OCI-LY7 (cell line): ENCODE data around the gene ABCA13. TPM values are rescaled to one million over a fixed set of nuclear protein-coding genes. Genes with fewer than 3 reads are reported as not detected.

Experiments
- BruUV-seq: library from RNA; stranded (reverse); fragments of 400-500 nt; replicated peaks from 2 replicates; lab custom pipeline; 2021; lab: Mats Ljungman, UMichigan
- CTCF ChIA-PET: fragments of 300-600 bp; sonication (Branson Sonifier 250); formaldehyde crosslinking; loops from one replicate; lab custom pipeline; 2022; ENCODE audit warnings: antibody characterized with exemption; ENCODE audit not compliant: unreplicated experiment; lab: Charles Lee
- POLR2A ChIA-PET: fragments of 300-600 bp; sonication (Branson Sonifier 250); formaldehyde crosslinking; loops from one replicate; lab custom pipeline; 2022; ENCODE audit warnings: antibody characterized with exemption; lab: Charles Lee
- DNase-seq: peaks from one replicate; pipeline ENCODE4 v3.0.0-alpha.2; 2015; ENCODE audit warnings: low spot score
- H2AFZ ChIP-seq: fragments of 200-600 bp; sonication (generic), shearing (Covaris generic); 2 replicates; pipeline ENCODE4 v1.6.1; 2014; ENCODE audit warnings: mild to moderate bottlenecking, antibody characterized with exemption, low read length, moderate library complexity
- H3K27ac ChIP-seq: fragments of 200-600 bp; sonication (generic); 2 replicates; pipeline ENCODE4 v1.5.1; 2014; ENCODE audit warnings: mixed run types, low read depth, mild to moderate bottlenecking, moderate library complexity, low read length, inconsistent platforms; ENCODE audit not compliant: poor library complexity, severe bottlenecking
- H3K36me3 ChIP-seq: fragments of 200-600 bp; sonication (generic); 2 replicates; pipeline ENCODE4 v1.6.1; 2014; ENCODE audit warnings: mild to moderate bottlenecking, antibody characterized with exemption, low read length, moderate library complexity, mixed read lengths; ENCODE audit not compliant: insufficient read depth
- H3K4me1 ChIP-seq: fragments of 200-600 bp; sonication (generic); 2 replicates; pipeline ENCODE4 v1.5.1; 2014; ENCODE audit warnings: mild to moderate bottlenecking, low read length; ENCODE audit not compliant: insufficient read depth, poor library complexity, severe bottlenecking
- H3K4me2 ChIP-seq: fragments of 200-600 bp; sonication (generic); 2 replicates; pipeline ENCODE4 v1.6.1; 2014; ENCODE audit warnings: mild to moderate bottlenecking, low read length
- H3K4me3 ChIP-seq: fragments of 200-600 bp; sonication (generic); 2 replicates; pipeline ENCODE4 v1.5.1; 2014; ENCODE audit warnings: mild to moderate bottlenecking, low read depth, low read length; ENCODE audit not compliant: poor library complexity, severe bottlenecking
- H3K79me2 ChIP-seq: fragments of 200-600 bp; sonication (generic); 2 replicates; pipeline ENCODE4 v1.6.1; 2016; ENCODE audit warnings: low read depth, mild to moderate bottlenecking, low read length, moderate library complexity, mixed read lengths; ENCODE audit not compliant: insufficient read depth
- H3K9me2 ChIP-seq: fragments of 200-600 bp; sonication (generic); 2 replicates; pipeline ENCODE4 v1.6.1; 2016; ENCODE audit warnings: mild to moderate bottlenecking, low read length, mixed read lengths; ENCODE audit not compliant: insufficient read depth
- H3K9me3 ChIP-seq: fragments of 200-600 bp; sonication (generic); 2 replicates; pipeline ENCODE4 v1.6.1; 2014; ENCODE audit warnings: mild to moderate bottlenecking, mixed run types, low read length, mixed read lengths
- H4K20me1 ChIP-seq: fragments of 200-600 bp; sonication (generic); 2 replicates; pipeline ENCODE4 v1.6.1; 2014; ENCODE audit warnings: mild to moderate bottlenecking, antibody characterized with exemption, low read length, moderate library complexity, mixed read lengths; ENCODE audit not compliant: insufficient read depth
- EZH2phosphoT487 ChIP-seq: fragments of 200-600 bp; sonication (generic); IDR thresholded peaks from 2 replicates; pipeline ENCODE4 v1.6.1; 2018; ENCODE audit warnings: low read depth, borderline replicate concordance, mild to moderate bottlenecking, mixed run types, antibody characterized with exemption, low read length, moderate library complexity, mixed read lengths
- intact Hi-C: fragments of 100-400 bp; cut with micrococcal nuclease; formaldehyde crosslinking; loops from one replicate; pipeline ENCODE4 v1.10.0; 2022; ENCODE audit not compliant: unreplicated experiment
- total RNA-seq, 2 experiments: library from RNA; depleted of rRNA in 1 of 2; stranded (reverse); fragments of >200 nt in 1 of 2; shearing (Covaris generic) in 1 of 2; gene quantifications; 2 replicates each; pipeline ENCODE4 v1.2.3, GENCODE V29; 2014 to 2022
- TF ChIP-seq, protein P1 (sequence below): fragments of 200-600 bp; sonication (generic); conservative IDR thresholded peaks from 2 replicates; pipeline ENCODE4 v1.5.1; 2014; ENCODE audit warnings: mild to moderate bottlenecking, antibody characterized with exemption, low read length, moderate library complexity, mixed read lengths

Gene ABCA13
- total RNA-seq, 2 experiments from 2014 or later = not detected

GRCh38 chr7:48363174-48363573, 191.9 kb downstream of the ABCA13 start:
- CTCF ChIA-PET = no interaction called here
- Histone ChIP-seq H3K9me3 (no peaks in the 10 kb centered on the region), H3K4me2 (no peak overlapping the region), H3K27ac (no peak overlapping the region), H4K20me1 (no peaks in the 10 kb centered on the region), H3K79me2 (no peaks in the 10 kb centered on the region), H3K9me2 (no peaks in the 10 kb centered on the region), H3K36me3 (no peaks in the 10 kb centered on the region), H2AFZ (no peak overlapping the region), H3K4me1 (no peaks in the 10 kb centered on the region), H3K4me3 (no peak overlapping the region)
- DNase-seq = no peak
- no TSS peak for BruUV-seq
- TF ChIP-seq, protein P1, sequence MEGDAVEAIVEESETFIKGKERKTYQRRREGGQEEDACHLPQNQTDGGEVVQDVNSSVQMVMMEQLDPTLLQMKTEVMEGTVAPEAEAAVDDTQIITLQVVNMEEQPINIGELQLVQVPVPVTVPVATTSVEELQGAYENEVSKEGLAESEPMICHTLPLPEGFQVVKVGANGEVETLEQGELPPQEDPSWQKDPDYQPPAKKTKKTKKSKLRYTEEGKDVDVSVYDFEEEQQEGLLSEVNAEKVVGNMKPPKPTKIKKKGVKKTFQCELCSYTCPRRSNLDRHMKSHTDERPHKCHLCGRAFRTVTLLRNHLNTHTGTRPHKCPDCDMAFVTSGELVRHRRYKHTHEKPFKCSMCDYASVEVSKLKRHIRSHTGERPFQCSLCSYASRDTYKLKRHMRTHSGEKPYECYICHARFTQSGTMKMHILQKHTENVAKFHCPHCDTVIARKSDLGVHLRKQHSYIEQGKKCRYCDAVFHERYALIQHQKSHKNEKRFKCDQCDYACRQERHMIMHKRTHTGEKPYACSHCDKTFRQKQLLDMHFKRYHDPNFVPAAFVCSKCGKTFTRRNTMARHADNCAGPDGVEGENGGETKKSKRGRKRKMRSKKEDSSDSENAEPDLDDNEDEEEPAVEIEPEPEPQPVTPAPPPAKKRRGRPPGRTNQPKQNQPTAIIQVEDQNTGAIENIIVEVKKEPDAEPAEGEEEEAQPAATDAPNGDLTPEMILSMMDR = no peak
- TF ChIP-seq EZH2phosphoT487 = no peak
- POLR2A ChIA-PET = no interaction called here
- intact Hi-C loops = no loop called here

DNA sequence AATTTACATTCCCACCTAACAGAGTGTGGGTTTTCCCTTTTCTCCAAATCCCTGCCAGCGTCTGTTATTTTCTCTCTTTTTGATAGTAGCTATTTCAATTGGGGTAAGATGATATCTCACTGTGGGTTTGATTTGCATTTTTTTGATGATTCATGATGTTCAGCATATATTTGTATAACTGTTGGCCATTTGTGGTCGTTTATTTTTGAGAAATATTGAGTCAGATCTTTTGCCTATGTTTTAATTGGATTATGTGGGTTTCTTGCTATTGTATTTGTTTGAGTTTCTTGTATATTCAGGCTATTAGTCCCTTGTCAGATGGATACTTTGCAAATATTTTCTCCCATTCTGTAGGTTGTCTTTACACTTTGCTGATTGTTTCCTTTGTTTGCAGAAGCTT, 193.8 kb downstream of the ABCA13 start:
- no peak for DNase-seq
- Histone ChIP-seq H3K4me2 (no peak overlapping the region), H3K27ac (no peak overlapping the region), H3K9me2 (no peaks in the 10 kb centered on the region), H2AFZ (no peak overlapping the region), H3K36me3 (no peaks in the 10 kb centered on the region), H3K4me3 (no peak overlapping the region), H3K9me3 (no peaks in the 10 kb centered on the region), H4K20me1 (no peaks in the 10 kb centered on the region), H3K4me1 (no peaks in the 10 kb centered on the region), H3K79me2 (no peaks in the 10 kb centered on the region)
- CTCF ChIA-PET = no interaction called here
- TF ChIP-seq EZH2phosphoT487 = no peak
- TF ChIP-seq, protein P1 = no peak
- no TSS peak for BruUV-seq
- intact Hi-C loops = no loop called here
- POLR2A ChIA-PET = no interaction called here

GRCh38 chr7:48366096-48366495, 194.8 kb downstream of the ABCA13 start:
- TF ChIP-seq EZH2phosphoT487 = no peak
- TF ChIP-seq, protein P1 = no peak
- no TSS peak for BruUV-seq
- intact Hi-C loops = no loop called here
- H3K9me2 ChIP-seq = no peaks in the 10 kb centered on the region
- CTCF ChIA-PET = no interaction called here
- no peaks in the 10 kb centered on the region for H3K36me3 ChIP-seq
- DNase-seq = no peak
- H3K9me3 ChIP-seq = no peaks in the 10 kb centered on the region
- no peak overlapping the region for H3K4me3 ChIP-seq
- no peaks in the 10 kb centered on the region for H4K20me1 ChIP-seq
- POLR2A ChIA-PET = no interaction called here
- no peaks in the 10 kb centered on the region for H3K4me1 ChIP-seq
- no peak overlapping the region for H3K4me2 ChIP-seq
- H3K79me2 ChIP-seq = no peaks in the 10 kb centered on the region
- H2AFZ ChIP-seq = no peak overlapping the region
- H3K27ac ChIP-seq = no peak overlapping the region
